Activated CD8-positive, alpha-beta T cell treated with anti-CD3 and anti-CD28 coated beads, Interleukin-2, amount 10 ng/mL, durations not matched to agents 7 days and 5 days (primary cell): ENCODE results near the gene FRMPD4. TPM values are rescaled to one million over a fixed set of nuclear protein-coding genes. Genes with fewer than 3 reads are reported as not detected.
"Not testable (repeated sequence)": the region's sequence is repeated elsewhere in the genome, so short reads cannot be mapped to it uniquely, and the experiment has no call there.

Experiments used
- ATAC-seq: fragments of 150-1000 bp; cut with Tn5 transposase; one replicate; pipeline ENCODE4 v1.10.0; 2021; ENCODE audit warnings: moderate library complexity
- CTCF ChIA-PET: fragments of 350-600 bp; sonication (Branson Sonifier 250); formaldehyde crosslinking; loops from one replicate; lab custom pipeline; 2021; ENCODE audit warnings: antibody characterized with exemption; lab: Charles Lee
- POLR2A ChIA-PET: fragments of 350-600 bp; sonication (Branson Sonifier 250); formaldehyde crosslinking; loops from one replicate; lab custom pipeline; 2021; ENCODE audit warnings: antibody characterized with exemption; lab: Charles Lee
- DNase-seq: peaks from one replicate; pipeline ENCODE4 v3.0.0-alpha.2; 2020
- H3K27ac Mint-ChIP-seq: one replicate; pipeline ENCODE4 v1.8.0; 2021; ENCODE audit warnings: mild to moderate bottlenecking, mixed read lengths
- H3K27me3 Mint-ChIP-seq: one replicate; pipeline ENCODE4 v1.8.0; 2021; ENCODE audit warnings: low read depth, mixed read lengths
- H3K36me3 Mint-ChIP-seq: one replicate; pipeline ENCODE4 v1.8.0; 2021; ENCODE audit warnings: low read depth, mixed read lengths
- H3K4me1 Mint-ChIP-seq: one replicate; pipeline ENCODE4 v1.8.0; 2021; ENCODE audit warnings: low read depth, mixed read lengths
- H3K4me3 Mint-ChIP-seq: one replicate; pipeline ENCODE4 v1.8.0; 2021; ENCODE audit warnings: mild to moderate bottlenecking, mixed read lengths
- H3K9me3 Mint-ChIP-seq: one replicate; pipeline ENCODE4 v1.8.0; 2022; ENCODE audit warnings: mixed read lengths; ENCODE audit not compliant: insufficient read depth
- total RNA-seq, 2 experiments: library from RNA; stranded (reverse); gene quantifications; one replicate each; pipeline ENCODE4 v1.2.3, GENCODE V29; 2021

The FRMPD4 gene
- total RNA-seq, 2 experiments from 2014 or later, result not detected

- H3K36me3 Mint-ChIP-seq, result no peaks in the 10 kb centered on the region
- H3K27ac Mint-ChIP-seq, result no peak overlapping the region
- H3K9me3 Mint-ChIP-seq, result no peaks in the 10 kb centered on the region
- H3K4me3 Mint-ChIP-seq, result no peak overlapping the region
- no peaks in the 10 kb centered on the region for H3K4me1 Mint-ChIP-seq
- no peaks in the 10 kb centered on the region for H3K27me3 Mint-ChIP-seq
- CTCF ChIA-PET, result no interaction called here
- POLR2A ChIA-PET, result no interaction called here
- DNase-seq (no peak), ATAC-seq (no peak)
These were observed 15.0 kb downstream of the FRMPD4 start for GRCh38 chrX:12153317-12153716.

GRCh38 chrX:12153741-12154140, 15.5 kb downstream of the FRMPD4 start:
- Mint-ChIP-seq H3K27ac (no peak overlapping the region), H3K9me3 (no peaks in the 10 kb centered on the region), H3K36me3 (no peaks in the 10 kb centered on the region), H3K4me3 (no peak overlapping the region), H3K27me3 (no peaks in the 10 kb centered on the region), H3K4me1 (no peaks in the 10 kb centered on the region)
- POLR2A ChIA-PET, result no interaction called here
- ATAC-seq, result no peak
- DNase-seq, result no peak
- CTCF ChIA-PET, result no interaction called here

GRCh38 chrX:12159799-12160198, 21.5 kb downstream of the FRMPD4 start:
- no peak overlapping the region for H3K4me3 Mint-ChIP-seq
- H3K9me3 Mint-ChIP-seq, result no peaks in the 10 kb centered on the region
- no peaks in the 10 kb centered on the region for H3K27me3 Mint-ChIP-seq
- ATAC-seq (no peak), DNase-seq (no peak)
- H3K4me1 Mint-ChIP-seq, result no peaks in the 10 kb centered on the region
- CTCF ChIA-PET, result no interaction called here
- POLR2A ChIA-PET, result no interaction called here
- no peaks in the 10 kb centered on the region for H3K36me3 Mint-ChIP-seq
- H3K27ac Mint-ChIP-seq, result no peak overlapping the region

GRCh38 chrX:12162420-12162819, 24.1 kb downstream of the FRMPD4 start:
- ChIA-PET CTCF (no interaction called here), POLR2A (no interaction called here)
- no peaks in the 10 kb centered on the region for H3K9me3 Mint-ChIP-seq
- no peak for ATAC-seq
- no peak overlapping the region for H3K27ac Mint-ChIP-seq
- no peaks in the 10 kb centered on the region for H3K36me3 Mint-ChIP-seq
- no peaks in the 10 kb centered on the region for H3K4me1 Mint-ChIP-seq
- no peak for DNase-seq
- H3K4me3 Mint-ChIP-seq, result no peak overlapping the region
- no peaks in the 10 kb centered on the region for H3K27me3 Mint-ChIP-seq

- H3K9me3 Mint-ChIP-seq, POLR2A ChIA-PET, CTCF ChIA-PET, H3K27ac Mint-ChIP-seq, H3K27me3 Mint-ChIP-seq, H3K36me3 Mint-ChIP-seq, H3K4me3 Mint-ChIP-seq, H3K4me1 Mint-ChIP-seq, DNase-seq, ATAC-seq: not testable (repeated sequence)
These were observed 25.9 kb downstream of the FRMPD4 start for GRCh38 chrX:12164180-12164579.

- Mint-ChIP-seq H3K4me1 (no peaks in the 10 kb centered on the region), H3K36me3 (no peaks in the 10 kb centered on the region), H3K27ac (no peak overlapping the region), H3K27me3 (no peaks in the 10 kb centered on the region), H3K4me3 (no peak overlapping the region), H3K9me3 (no peaks in the 10 kb centered on the region)
- ChIA-PET POLR2A (no interaction called here), CTCF (no interaction called here)
- DNase-seq (no peak), ATAC-seq (no peak)
These were observed 32.5 kb downstream of the FRMPD4 start for GRCh38 chrX:12170755-12171154.

- POLR2A ChIA-PET, result no interaction called here
These were observed 36.1 kb downstream of the FRMPD4 start for GRCh38 chrX:12174358-12174757.

GRCh38 chrX:12197030-12197429, 58.8 kb downstream of the FRMPD4 start:
- DNase-seq (no peak), ATAC-seq (no peak)
- Mint-ChIP-seq H3K9me3 (no peaks in the 10 kb centered on the region), H3K27ac (no peak overlapping the region), H3K36me3 (no peaks in the 10 kb centered on the region), H3K4me3 (no peak overlapping the region), H3K4me1 (no peaks in the 10 kb centered on the region), H3K27me3 (no peaks in the 10 kb centered on the region)
- ChIA-PET CTCF (no interaction called here), POLR2A (no interaction called here)

More at GRCh38 chrX:12174358-12174757, 36.1 kb downstream of the FRMPD4 start:
- CTCF ChIA-PET, result no interaction called here
- no peaks in the 10 kb centered on the region for H3K27me3 Mint-ChIP-seq
- no peaks in the 10 kb centered on the region for H3K36me3 Mint-ChIP-seq
- H3K4me3 Mint-ChIP-seq, result no peak overlapping the region
- ATAC-seq (no peak), DNase-seq (no peak)
- H3K9me3 Mint-ChIP-seq, result no peaks in the 10 kb centered on the region
- no peak overlapping the region for H3K27ac Mint-ChIP-seq
- no peaks in the 10 kb centered on the region for H3K4me1 Mint-ChIP-seq

GRCh38 chrX:12206413-12206812, 68.1 kb downstream of the FRMPD4 start:
- no peaks in the 10 kb centered on the region for H3K27me3 Mint-ChIP-seq
- ATAC-seq (no peak), DNase-seq (no peak)
- ChIA-PET CTCF (no interaction called here), POLR2A (no interaction called here)
- no peaks in the 10 kb centered on the region for H3K4me1 Mint-ChIP-seq
- H3K36me3 Mint-ChIP-seq, result no peaks in the 10 kb centered on the region
- no peak overlapping the region for H3K27ac Mint-ChIP-seq
- no peaks in the 10 kb centered on the region for H3K9me3 Mint-ChIP-seq
- H3K4me3 Mint-ChIP-seq, result no peak overlapping the region

- no peak overlapping the region for H3K27ac Mint-ChIP-seq
- no peak overlapping the region for H3K4me3 Mint-ChIP-seq
- H3K4me1 Mint-ChIP-seq, result no peaks in the 10 kb centered on the region
- H3K9me3 Mint-ChIP-seq, result no peaks in the 10 kb centered on the region
- POLR2A ChIA-PET, result no interaction called here
- no peak for DNase-seq
- no peaks in the 10 kb centered on the region for H3K36me3 Mint-ChIP-seq
- no peaks in the 10 kb centered on the region for H3K27me3 Mint-ChIP-seq
- CTCF ChIA-PET, result no interaction called here
- ATAC-seq, result no peak
These were observed 72.0 kb downstream of the FRMPD4 start for GRCh38 chrX:12210196-12210815.

- Mint-ChIP-seq H3K9me3 (no peaks in the 10 kb centered on the region), H3K27me3 (no peaks in the 10 kb centered on the region), H3K4me3 (no peak overlapping the region), H3K36me3 (no peaks in the 10 kb centered on the region), H3K27ac (no peak overlapping the region), H3K4me1 (no peaks in the 10 kb centered on the region)
- CTCF ChIA-PET, result no interaction called here
- POLR2A ChIA-PET, result no interaction called here
- no peak for ATAC-seq
- no peak for DNase-seq
These were observed 72.7 kb downstream of the FRMPD4 start for GRCh38 chrX:12210971-12211370.

- CTCF ChIA-PET, result no interaction called here
- H3K36me3 Mint-ChIP-seq, result no peaks in the 10 kb centered on the region
- POLR2A ChIA-PET, result no interaction called here
- no peaks in the 10 kb centered on the region for H3K27me3 Mint-ChIP-seq
- no peak overlapping the region for H3K4me3 Mint-ChIP-seq
- no peaks in the 10 kb centered on the region for H3K4me1 Mint-ChIP-seq
- H3K27ac Mint-ChIP-seq, result no peak overlapping the region
- no peaks in the 10 kb centered on the region for H3K9me3 Mint-ChIP-seq
- DNase-seq (no peak), ATAC-seq (no peak)
These were observed 85.4 kb downstream of the FRMPD4 start for GRCh38 chrX:12223650-12224049.

- Mint-ChIP-seq H3K27ac (no peak overlapping the region), H3K9me3 (no peaks in the 10 kb centered on the region), H3K4me3 (no peak overlapping the region), H3K36me3 (no peaks in the 10 kb centered on the region), H3K4me1 (no peaks in the 10 kb centered on the region), H3K27me3 (no peaks in the 10 kb centered on the region)
- DNase-seq (no peak), ATAC-seq (no peak)
- ChIA-PET POLR2A (no interaction called here), CTCF (no interaction called here)
These were observed 86.8 kb downstream of the FRMPD4 start for GRCh38 chrX:12225107-12225506.
